GM23338 (cell line): Measurements from ENCODE around the gene PIMREG. TPM values are rescaled to one million over a fixed set of nuclear protein-coding genes. Genes with fewer than 3 reads are reported as not detected.

Source experiments
- ATAC-seq: fragments of 200-7000 bp; cut with Tn5 transposase; 3 replicates; pipeline ENCODE4 v1.9.1; 2020
- DNase-seq: peaks from one replicate; pipeline ENCODE4 v3.0.0-alpha.2; 2015; ENCODE audit warnings: low spot score
- H2AFZ ChIP-seq: fragments of 200-600 bp; sonication (generic); 2 replicates; pipeline ENCODE4 v1.8.0; 2016; ENCODE audit warnings: antibody characterized with exemption, mild to moderate bottlenecking, moderate library complexity
- H3F3A ChIP-seq: fragments of 200-600 bp; sonication (generic); replicated peaks from 2 replicates; pipeline ENCODE4 v1.8.0; 2017; ENCODE audit warnings: antibody characterized with exemption, mixed run types, low read depth
- H3K27ac ChIP-seq: fragments of 200-600 bp; sonication (generic); 2 replicates; pipeline ENCODE4 v1.6.1; 2016; ENCODE audit warnings: low read depth
- H3K27me3 ChIP-seq: fragments of 200-600 bp; sonication (generic); 2 replicates; pipeline ENCODE4 v1.8.0; 2016; ENCODE audit warnings: mild to moderate bottlenecking, mixed run types, moderate library complexity; ENCODE audit not compliant: insufficient read depth
- H3K36me3 ChIP-seq: fragments of 200-600 bp; sonication (generic); 2 replicates; pipeline ENCODE4 v1.8.0; 2016; ENCODE audit warnings: mild to moderate bottlenecking; ENCODE audit not compliant: insufficient read depth
- H3K4me1 ChIP-seq: fragments of 200-600 bp; sonication (generic); 2 replicates; pipeline ENCODE4 v1.8.0; 2016; ENCODE audit warnings: mild to moderate bottlenecking, moderate library complexity; ENCODE audit not compliant: insufficient read depth
- H3K4me2 ChIP-seq: fragments of 200-600 bp; sonication (generic); 2 replicates; pipeline ENCODE4 v1.7.1; 2017; ENCODE audit warnings: mixed run types
- H3K4me3 ChIP-seq: fragments of 200-600 bp; sonication (generic); 2 replicates; pipeline ENCODE4 v1.6.1; 2016; ENCODE audit warnings: mixed run types
- H3K79me2 ChIP-seq: fragments of 200-600 bp; sonication (generic); replicated peaks from 2 replicates; pipeline ENCODE4 v1.8.0; 2017; ENCODE audit warnings: mild to moderate bottlenecking; ENCODE audit not compliant: insufficient read depth
- H3K9me2 ChIP-seq: fragments of 200-600 bp; sonication (generic); 2 replicates; pipeline ENCODE4 v1.8.0; 2017; ENCODE audit not compliant: insufficient read depth
- H4K20me1 ChIP-seq: fragments of 200-600 bp; sonication (generic); replicated peaks from 2 replicates; pipeline ENCODE4 v1.8.0; 2017; ENCODE audit warnings: mild to moderate bottlenecking; ENCODE audit not compliant: insufficient read depth
- H3K27ac Mint-ChIP-seq: 2 replicates; pipeline ENCODE4 v1.8.0; 2020; ENCODE audit warnings: inconsistent platforms, mild to moderate bottlenecking, moderate library complexity, mixed read lengths
- H3K27me3 Mint-ChIP-seq: 3 replicates; pipeline ENCODE4 v1.8.0; 2022; ENCODE audit warnings: low read depth, mild to moderate bottlenecking, moderate library complexity, mixed read lengths, inconsistent platforms; ENCODE audit not compliant: insufficient read depth, poor library complexity
- H3K36me3 Mint-ChIP-seq: 3 replicates; pipeline ENCODE4 v1.8.0; 2021; ENCODE audit warnings: low read depth, mild to moderate bottlenecking, inconsistent platforms, moderate library complexity, mixed read lengths
- H3K4me1 Mint-ChIP-seq: 3 replicates; pipeline ENCODE4 v1.8.0; 2020; ENCODE audit warnings: mild to moderate bottlenecking, inconsistent platforms, mixed read lengths
- H3K4me3 Mint-ChIP-seq: 3 replicates; pipeline ENCODE4 v1.8.0; 2021; ENCODE audit warnings: moderate library complexity, mild to moderate bottlenecking, inconsistent platforms, mixed read lengths
- H3K9me3 Mint-ChIP-seq: 3 replicates; pipeline ENCODE4 v1.8.0; 2020; ENCODE audit warnings: moderate library complexity, mild to moderate bottlenecking, inconsistent platforms, mixed read lengths
- EZH2 ChIP-seq: fragments of 200-600 bp; sonication (generic); IDR thresholded peaks from one replicate; pipeline ENCODE4 v1.8.0; 2017; ENCODE audit warnings: antibody characterized with exemption, mild to moderate bottlenecking, low read depth; ENCODE audit not compliant: unreplicated experiment
- EZH2phosphoT487 ChIP-seq: fragments of 200-600 bp; sonication (generic); IDR thresholded peaks from one replicate; pipeline ENCODE4 v1.8.1; 2018; ENCODE audit warnings: antibody characterized with exemption; ENCODE audit not compliant: unreplicated experiment
- polyA plus RNA-seq: library from polyadenylated mRNA; unstranded; fragments of >200 nt; fragmentation: Nextera tagmentation; extraction: Ambion mirVana; gene quantifications from 2 replicates; pipeline ENCODE4 v1.2.1, GENCODE V29; 2016
- total RNA-seq: library from RNA; depleted of rRNA; stranded (reverse); fragments of >200 nt; shearing (Covaris generic); gene quantifications from 2 replicates; pipeline ENCODE4 v1.2.3, GENCODE V29; 2014
- TF ChIP-seq, protein P1 (sequence below): fragments of 250-450 bp; sonication (Bioruptor Pico); IDR thresholded peaks from 2 replicates; pipeline ENCODE4 v1.5.0; 2020; ENCODE audit warnings: mild to moderate bottlenecking, moderate library complexity
- TF ChIP-seq, protein P2 (sequence below): IDR thresholded peaks from one replicate; pipeline ENCODE4 v1.6.1; 2018; ENCODE audit warnings: antibody characterized with exemption; ENCODE audit not compliant: unreplicated experiment

Gene PIMREG
- total and polyA plus RNA-seq, 2 experiments from 2014 or later = 87.8 to 144 TPM

DNA sequence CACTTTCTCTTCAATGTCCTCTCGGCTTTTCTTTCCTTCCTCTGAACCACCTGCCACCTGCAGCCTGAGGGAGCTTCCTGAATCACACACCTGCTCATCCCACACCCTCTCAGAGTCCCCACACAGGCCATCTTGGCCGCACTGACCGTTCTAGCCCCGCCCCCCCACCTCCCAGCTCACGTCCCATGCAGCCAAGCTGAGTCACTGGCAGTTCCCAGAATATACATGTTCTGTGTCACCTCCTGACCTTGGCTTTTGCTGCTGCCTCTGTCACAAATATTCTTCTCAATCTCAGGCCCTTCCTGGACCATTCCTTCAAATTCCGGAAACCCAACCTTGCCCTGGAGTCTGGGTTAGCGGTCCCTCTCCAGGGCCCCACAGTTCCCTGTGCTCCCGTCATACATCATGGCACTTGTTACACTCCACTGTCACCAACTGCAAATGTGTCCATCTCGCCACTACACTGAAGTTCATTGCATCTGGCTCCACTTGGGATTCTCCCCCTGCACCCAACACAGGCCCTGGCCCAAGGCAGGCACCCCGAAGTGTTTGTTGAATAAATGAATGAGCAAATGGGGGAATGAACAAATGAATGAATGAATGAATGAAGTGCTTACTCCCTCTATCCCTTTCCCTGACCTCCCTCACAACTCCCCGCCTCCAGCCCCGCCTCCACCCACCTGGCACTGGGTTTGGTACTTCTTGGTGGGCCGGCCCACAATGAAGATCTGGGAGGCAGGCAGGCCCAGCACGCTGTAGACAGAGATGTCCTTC is 12.8 kb downstream of the PIMREG start (continued):
- TF ChIP-seq, protein P1, sequence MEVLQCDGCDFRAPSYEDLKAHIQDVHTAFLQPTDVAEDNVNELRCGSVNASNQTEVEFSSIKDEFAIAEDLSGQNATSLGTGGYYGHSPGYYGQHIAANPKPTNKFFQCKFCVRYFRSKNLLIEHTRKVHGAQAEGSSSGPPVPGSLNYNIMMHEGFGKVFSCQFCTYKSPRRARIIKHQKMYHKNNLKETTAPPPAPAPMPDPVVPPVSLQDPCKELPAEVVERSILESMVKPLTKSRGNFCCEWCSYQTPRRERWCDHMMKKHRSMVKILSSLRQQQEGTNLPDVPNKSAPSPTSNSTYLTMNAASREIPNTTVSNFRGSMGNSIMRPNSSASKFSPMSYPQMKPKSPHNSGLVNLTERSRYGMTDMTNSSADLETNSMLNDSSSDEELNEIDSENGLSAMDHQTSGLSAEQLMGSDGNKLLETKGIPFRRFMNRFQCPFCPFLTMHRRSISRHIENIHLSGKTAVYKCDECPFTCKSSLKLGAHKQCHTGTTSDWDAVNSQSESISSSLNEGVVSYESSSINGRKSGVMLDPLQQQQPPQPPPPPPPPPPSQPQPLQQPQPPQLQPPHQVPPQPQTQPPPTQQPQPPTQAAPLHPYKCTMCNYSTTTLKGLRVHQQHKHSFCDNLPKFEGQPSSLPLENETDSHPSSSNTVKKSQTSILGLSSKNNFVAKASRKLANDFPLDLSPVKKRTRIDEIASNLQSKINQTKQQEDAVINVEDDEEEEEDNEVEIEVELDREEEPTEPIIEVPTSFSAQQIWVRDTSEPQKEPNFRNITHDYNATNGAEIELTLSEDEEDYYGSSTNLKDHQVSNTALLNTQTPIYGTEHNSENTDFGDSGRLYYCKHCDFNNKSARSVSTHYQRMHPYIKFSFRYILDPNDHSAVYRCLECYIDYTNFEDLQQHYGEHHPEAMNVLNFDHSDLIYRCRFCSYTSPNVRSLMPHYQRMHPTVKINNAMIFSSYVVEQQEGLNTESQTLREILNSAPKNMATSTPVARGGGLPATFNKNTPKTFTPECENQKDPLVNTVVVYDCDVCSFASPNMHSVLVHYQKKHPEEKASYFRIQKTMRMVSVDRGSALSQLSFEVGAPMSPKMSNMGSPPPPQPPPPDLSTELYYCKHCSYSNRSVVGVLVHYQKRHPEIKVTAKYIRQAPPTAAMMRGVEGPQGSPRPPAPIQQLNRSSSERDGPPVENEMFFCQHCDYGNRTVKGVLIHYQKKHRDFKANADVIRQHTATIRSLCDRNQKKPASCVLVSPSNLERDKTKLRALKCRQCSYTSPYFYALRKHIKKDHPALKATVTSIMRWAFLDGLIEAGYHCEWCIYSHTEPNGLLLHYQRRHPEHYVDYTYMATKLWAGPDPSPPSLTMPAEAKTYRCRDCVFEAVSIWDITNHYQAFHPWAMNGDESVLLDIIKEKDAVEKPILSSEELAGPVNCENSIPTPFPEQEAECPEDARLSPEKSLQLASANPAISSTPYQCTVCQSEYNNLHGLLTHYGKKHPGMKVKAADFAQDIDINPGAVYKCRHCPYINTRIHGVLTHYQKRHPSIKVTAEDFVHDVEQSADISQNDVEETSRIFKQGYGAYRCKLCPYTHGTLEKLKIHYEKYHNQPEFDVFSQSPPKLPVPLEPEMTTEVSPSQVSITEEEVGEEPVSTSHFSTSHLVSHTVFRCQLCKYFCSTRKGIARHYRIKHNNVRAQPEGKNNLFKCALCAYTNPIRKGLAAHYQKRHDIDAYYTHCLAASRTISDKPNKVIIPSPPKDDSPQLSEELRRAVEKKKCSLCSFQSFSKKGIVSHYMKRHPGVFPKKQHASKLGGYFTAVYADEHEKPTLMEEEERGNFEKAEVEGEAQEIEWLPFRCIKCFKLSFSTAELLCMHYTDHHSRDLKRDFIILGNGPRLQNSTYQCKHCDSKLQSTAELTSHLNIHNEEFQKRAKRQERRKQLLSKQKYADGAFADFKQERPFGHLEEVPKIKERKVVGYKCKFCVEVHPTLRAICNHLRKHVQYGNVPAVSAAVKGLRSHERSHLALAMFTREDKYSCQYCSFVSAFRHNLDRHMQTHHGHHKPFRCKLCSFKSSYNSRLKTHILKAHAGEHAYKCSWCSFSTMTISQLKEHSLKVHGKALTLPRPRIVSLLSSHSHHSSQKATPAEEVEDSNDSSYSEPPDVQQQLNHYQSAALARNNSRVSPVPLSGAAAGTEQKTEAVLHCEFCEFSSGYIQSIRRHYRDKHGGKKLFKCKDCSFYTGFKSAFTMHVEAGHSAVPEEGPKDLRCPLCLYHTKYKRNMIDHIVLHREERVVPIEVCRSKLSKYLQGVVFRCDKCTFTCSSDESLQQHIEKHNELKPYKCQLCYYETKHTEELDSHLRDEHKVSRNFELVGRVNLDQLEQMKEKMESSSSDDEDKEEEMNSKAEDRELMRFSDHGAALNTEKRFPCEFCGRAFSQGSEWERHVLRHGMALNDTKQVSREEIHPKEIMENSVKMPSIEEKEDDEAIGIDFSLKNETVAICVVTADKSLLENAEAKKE (CRISPR knock-in tag) = no peak
- TF ChIP-seq EZH2phosphoT487 (no peak), EZH2 (no peak)

DNA sequence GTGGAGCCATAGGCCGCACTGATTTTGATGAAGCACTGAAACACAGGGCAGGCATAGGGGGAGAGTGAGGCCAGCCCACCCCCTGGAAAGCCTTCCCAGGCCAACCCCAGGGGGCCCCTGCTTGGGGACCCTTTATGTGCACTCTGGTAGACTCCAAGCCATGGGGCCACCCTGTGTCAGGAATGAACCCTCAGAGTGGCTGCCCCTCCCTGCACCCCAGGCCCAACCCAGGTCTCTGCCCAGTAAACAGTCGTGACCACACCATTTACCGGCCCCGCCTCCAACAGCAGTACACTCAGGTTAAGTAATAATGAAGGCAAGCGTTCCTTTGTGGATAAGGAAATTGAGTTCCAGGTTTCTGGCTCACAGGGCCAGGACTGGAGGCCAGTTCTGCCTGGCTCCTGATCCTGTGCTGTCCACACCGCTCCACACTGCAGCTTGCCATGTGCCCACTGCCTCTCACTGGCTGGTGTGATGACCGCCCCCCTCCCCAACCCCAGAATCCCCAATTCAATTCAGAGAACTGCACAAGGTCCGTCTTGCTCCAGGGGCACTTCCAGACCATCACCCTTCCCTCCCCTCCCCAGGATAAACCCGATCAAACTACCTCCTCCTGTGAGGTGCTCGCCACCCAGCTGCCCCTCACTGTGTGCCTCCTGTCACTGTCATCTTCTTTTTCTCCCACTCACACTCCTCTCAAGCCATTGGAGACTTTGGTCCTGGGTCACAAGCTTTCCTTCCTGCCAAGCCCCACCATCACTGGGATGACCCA is 13.6 kb downstream of the PIMREG start:
- H3K4me2 ChIP-seq = no peak overlapping the region
- H3F3A ChIP-seq = 0 out of 2 replicates have a peak, but pooled peaks cover 5% of the 10 kb centered on the region
- no peaks in the 10 kb centered on the region for H3K27me3 ChIP-seq
- no peak overlapping the region for H3K27ac ChIP-seq
- no peak overlapping the region for H3K27ac Mint-ChIP-seq
- peaks cover 27% of the 10 kb centered on the region for H3K4me1 ChIP-seq
- no peaks in the 10 kb centered on the region for H3K79me2 ChIP-seq
- no peaks in the 10 kb centered on the region for H4K20me1 ChIP-seq
- H3K9me2 ChIP-seq = no peaks in the 10 kb centered on the region
- H3K9me3 Mint-ChIP-seq = no peaks in the 10 kb centered on the region
- no peaks in the 10 kb centered on the region for H3K36me3 ChIP-seq
- no peaks in the 10 kb centered on the region; the same call in 2 of the 3 replicates for H3K36me3 Mint-ChIP-seq
- H3K4me3 ChIP-seq = no peak overlapping the region
- DNase-seq (no peak), ATAC-seq (no peak)
- H3K27me3 Mint-ChIP-seq = peaks cover 30% of the 10 kb centered on the region
- no peak overlapping the region for H2AFZ ChIP-seq
- H3K4me1 Mint-ChIP-seq = peaks cover 58% of the 10 kb centered on the region
- H3K4me3 Mint-ChIP-seq = no peak overlapping the region
- no peak for TF ChIP-seq EZH2phosphoT487
- TF ChIP-seq, protein P2, sequence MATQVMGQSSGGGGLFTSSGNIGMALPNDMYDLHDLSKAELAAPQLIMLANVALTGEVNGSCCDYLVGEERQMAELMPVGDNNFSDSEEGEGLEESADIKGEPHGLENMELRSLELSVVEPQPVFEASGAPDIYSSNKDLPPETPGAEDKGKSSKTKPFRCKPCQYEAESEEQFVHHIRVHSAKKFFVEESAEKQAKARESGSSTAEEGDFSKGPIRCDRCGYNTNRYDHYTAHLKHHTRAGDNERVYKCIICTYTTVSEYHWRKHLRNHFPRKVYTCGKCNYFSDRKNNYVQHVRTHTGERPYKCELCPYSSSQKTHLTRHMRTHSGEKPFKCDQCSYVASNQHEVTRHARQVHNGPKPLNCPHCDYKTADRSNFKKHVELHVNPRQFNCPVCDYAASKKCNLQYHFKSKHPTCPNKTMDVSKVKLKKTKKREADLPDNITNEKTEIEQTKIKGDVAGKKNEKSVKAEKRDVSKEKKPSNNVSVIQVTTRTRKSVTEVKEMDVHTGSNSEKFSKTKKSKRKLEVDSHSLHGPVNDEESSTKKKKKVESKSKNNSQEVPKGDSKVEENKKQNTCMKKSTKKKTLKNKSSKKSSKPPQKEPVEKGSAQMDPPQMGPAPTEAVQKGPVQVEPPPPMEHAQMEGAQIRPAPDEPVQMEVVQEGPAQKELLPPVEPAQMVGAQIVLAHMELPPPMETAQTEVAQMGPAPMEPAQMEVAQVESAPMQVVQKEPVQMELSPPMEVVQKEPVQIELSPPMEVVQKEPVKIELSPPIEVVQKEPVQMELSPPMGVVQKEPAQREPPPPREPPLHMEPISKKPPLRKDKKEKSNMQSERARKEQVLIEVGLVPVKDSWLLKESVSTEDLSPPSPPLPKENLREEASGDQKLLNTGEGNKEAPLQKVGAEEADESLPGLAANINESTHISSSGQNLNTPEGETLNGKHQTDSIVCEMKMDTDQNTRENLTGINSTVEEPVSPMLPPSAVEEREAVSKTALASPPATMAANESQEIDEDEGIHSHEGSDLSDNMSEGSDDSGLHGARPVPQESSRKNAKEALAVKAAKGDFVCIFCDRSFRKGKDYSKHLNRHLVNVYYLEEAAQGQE = no peak
